Naive B cell (primary cell): ENCODE results near the gene MRPS34. TPM values are rescaled to one million over a fixed set of nuclear protein-coding genes. Genes with fewer than 3 reads are reported as not detected.

Experiments used
- ATAC-seq, 2 donors: fragments of 150-1000 bp; cut with Tn5 transposase; 2 replicates each; pipeline ENCODE4 v1.10.0; 2021; ENCODE audit warnings: low read depth in 2 of 2, mild to moderate bottlenecking in 2 of 2, moderate library complexity in 2 of 2
- DNase-seq: peaks from one replicate; pipeline ENCODE4 v3.0.0; 2022
- H3K27ac Mint-ChIP-seq, 6 donors: one replicate each; pipeline ENCODE4 v1.8.0; 2020 to 2022; ENCODE audit warnings: mild to moderate bottlenecking in 6 of 6, mixed read lengths in 6 of 6, moderate library complexity in 5 of 6, inconsistent platforms in 2 of 6
- H3K27me3 Mint-ChIP-seq, 3 donors: one replicate each; pipeline ENCODE4 v1.8.0; 2021 to 2022; ENCODE audit warnings: mixed read lengths in 3 of 3, mild to moderate bottlenecking in 1 of 3
- H3K36me3 Mint-ChIP-seq, 2 donors: one replicate each; pipeline ENCODE4 v1.8.0; 2020 to 2022; ENCODE audit warnings: mixed read lengths in 2 of 2, inconsistent platforms in 1 of 2, mild to moderate bottlenecking in 1 of 2
- H3K4me1 Mint-ChIP-seq, 3 donors: one replicate each; pipeline ENCODE4 v1.8.0; 2020 to 2022; ENCODE audit warnings: mixed read lengths in 3 of 3, inconsistent platforms in 1 of 3, mild to moderate bottlenecking in 1 of 3, moderate library complexity in 1 of 3
- H3K4me3 Mint-ChIP-seq, 8 donors: one replicate each; pipeline ENCODE4 v1.8.0; 2020 to 2022; ENCODE audit warnings: mild to moderate bottlenecking in 8 of 8, mixed read lengths in 8 of 8, moderate library complexity in 8 of 8, inconsistent platforms in 2 of 8
- H3K9me3 Mint-ChIP-seq, 7 donors: one replicate each; pipeline ENCODE4 v1.8.0; 2020 to 2022; ENCODE audit warnings: mixed read lengths in 7 of 7, mild to moderate bottlenecking in 5 of 7, inconsistent platforms in 2 of 7, moderate library complexity in 1 of 7
- polyA plus RNA-seq, 6 donors: library from polyadenylated mRNA; unstranded; fragments of 300-500 nt; fragmentation: Illumina TruSeq; gene quantifications; one replicate each; pipeline ENCODE4 v1.2.3, GENCODE V29; 2021; ENCODE audit warnings: low read depth in 6 of 6

The MRPS34 gene
- polyA plus RNA-seq, 6 donors from 2014 or later = 76.4 to 120 (median 108) TPM

DNA sequence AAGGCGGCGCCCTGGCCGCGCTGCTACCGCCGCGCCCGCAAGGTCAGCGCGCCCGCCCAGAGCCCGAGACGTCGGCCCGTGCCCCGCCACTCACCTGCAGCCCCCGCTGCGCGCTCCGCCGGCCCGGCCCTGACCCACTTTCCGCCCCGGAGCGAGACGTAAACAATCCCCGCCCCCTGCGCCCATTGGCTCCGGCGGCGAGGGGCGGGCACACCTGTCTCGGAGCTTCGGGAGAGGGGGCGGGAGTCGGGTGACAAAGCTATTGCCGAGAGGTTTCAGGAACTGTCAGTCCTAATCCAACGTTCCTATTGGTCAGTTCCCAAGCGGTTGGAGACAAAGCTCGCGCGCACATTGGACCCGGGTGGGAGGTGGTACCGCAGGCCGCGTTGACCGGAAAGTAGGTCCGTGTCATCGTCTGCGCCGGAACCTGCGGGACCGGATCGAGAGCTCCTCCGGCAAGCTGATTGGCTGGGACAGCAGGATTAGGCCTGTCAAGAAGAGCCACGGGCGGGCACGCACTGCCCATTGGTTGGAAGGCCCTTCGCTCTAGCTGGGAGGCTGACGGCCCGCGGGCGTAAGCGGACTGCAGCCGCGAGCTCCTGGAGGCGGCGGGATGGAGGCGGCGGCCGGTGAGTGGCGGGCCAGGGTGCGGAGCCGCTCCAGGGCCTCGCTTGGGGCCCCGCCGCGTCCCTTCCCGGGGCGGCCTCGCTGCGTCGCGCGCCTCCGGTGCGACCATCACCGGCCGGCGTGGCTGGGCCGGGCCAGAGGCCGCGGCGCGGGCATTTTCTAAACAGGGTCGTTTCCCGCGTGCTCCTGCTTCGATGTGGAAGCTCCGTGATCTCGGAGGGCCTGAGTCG, 9.7 kb upstream of the MRPS34 start, which contains the start of the genes NUBP2 and SPSB3:
NUBP2 (plus strand) TSS at position 553 of the 857 bp plus-strand sequence; CDS start at position 614, 61 bp downstream.
SPSB3 (minus strand) TSS at position 164 of the 857 bp plus-strand sequence. CDS start 1,088 bp downstream, outside the sequence.
- no peaks in the 10 kb centered on the region for H3K27me3 Mint-ChIP-seq

DNA sequence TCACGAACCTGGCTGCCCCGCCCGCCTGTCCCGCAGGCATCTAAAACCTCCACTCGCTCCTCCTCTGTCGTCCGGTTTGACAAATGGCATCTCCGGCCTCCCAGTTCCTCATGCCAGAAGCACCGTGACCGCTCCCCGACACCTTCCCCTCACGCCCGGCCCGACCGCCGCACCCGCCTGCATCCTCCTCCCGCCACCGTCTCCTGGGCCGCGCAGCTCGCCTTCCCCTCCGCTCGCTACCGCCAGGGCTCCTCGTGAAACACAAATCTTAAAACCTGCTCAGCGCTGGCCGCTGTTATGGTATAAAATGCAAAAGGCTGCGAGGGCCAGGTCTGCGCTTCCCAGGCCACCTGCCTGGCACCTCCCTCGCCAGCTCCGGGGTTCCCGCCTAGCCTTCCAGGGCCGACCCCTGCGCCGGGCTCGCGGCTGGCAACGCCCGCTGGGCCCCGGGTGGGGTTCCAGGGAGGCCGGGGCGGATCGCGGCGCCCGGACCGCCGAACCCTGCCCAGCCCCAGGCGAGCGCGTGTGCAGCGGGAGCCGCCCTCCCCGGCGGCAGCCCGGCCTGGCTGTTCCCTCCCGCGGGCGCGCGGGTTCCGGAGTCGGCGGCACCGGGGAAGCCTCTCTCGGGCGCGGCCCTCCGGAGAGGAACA, 8.9 kb upstream of the MRPS34 start:
- no peaks in the 10 kb centered on the region for H3K27me3 Mint-ChIP-seq
- ATAC-seq (peak; percentile 6 to 7), DNase-seq (peak; percentile 38)
- H3K27ac Mint-ChIP-seq = peak overlapping the region; percentile 15 to 90 (median 56)
- H3K36me3 Mint-ChIP-seq = no peaks in the 10 kb centered on the region
- no peaks in the 10 kb centered on the region for H3K9me3 Mint-ChIP-seq
- H3K4me3 Mint-ChIP-seq = peak overlapping the region; percentile 86 to 95 (median 91)
- H3K4me1 Mint-ChIP-seq = peaks cover 21 to 36% (median 26%) of the 10 kb centered on the region in 3 donors

More for the DNA sequence above, 9.7 kb upstream of the MRPS34 start, which contains the start of the genes NUBP2 and SPSB3:
- ATAC-seq = peak; percentile 85 to 86
- Mint-ChIP-seq H3K4me1 (peaks cover 21 to 36% (median 26%) of the 10 kb centered on the region in 3 donors), H3K27ac (peak within 1 kb of the TSS; percentile 47 to 92 (median 82)), H3K9me3 (no peaks in the 10 kb centered on the region), H3K36me3 (no peaks in the 10 kb centered on the region), H3K4me3 (peak within 1 kb of the TSS; percentile 86 to 96 (median 94))
- DNase-seq = peak; percentile 99

DNA sequence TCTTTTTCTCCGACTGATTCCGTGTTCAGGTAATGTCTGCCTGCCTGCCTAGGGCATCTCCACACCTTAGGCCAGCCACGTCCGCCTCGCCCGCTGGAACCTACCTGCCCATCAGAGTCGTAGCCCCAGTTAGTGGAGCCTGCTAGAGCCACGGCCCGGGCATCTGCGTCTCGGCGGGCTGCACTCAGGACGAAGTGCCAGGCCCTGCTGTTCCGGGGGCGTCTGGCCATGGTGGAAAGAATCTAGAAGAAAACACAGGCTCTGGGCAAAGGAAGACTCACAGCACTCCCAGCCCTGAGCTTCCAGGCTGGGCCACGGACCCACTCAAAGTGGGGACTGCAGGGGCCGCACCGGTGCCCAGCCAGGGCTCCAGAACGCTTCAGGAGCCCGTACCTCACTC, 8.3 kb upstream of the MRPS34 start:
- Mint-ChIP-seq H3K27ac (peak overlapping the region in 5 of 6 donors; percentile 16 to 83 (median 64)), H3K27me3 (no peaks in the 10 kb centered on the region), H3K9me3 (no peaks in the 10 kb centered on the region), H3K36me3 (no peaks in the 10 kb centered on the region), H3K4me3 (peak overlapping the region; percentile 79 to 94 (median 88)), H3K4me1 (peaks cover 21 to 36% (median 26%) of the 10 kb centered on the region in 3 donors)
- DNase-seq (no peak), ATAC-seq (no peak)

DNA sequence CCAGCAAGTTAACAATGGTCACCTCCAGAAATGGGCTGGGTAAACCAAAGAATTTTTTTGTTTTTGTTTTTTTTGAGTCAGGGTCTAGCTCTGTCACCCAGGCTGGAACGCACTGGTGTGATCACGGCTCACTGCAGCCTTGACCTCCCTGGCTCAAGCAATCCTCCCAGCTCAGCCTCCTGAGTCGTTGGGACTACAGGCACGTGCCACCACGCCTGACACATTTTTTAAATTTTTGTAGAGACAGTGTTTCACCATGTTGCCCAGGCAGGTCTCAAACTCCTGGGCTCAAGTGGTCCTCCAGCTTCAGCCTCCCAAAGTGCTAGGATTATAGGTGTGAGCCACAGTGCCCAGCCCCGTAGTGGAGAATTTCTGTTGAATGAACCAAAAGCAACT, 7.7 kb upstream of the MRPS34 start:
- no peaks in the 10 kb centered on the region for H3K9me3 Mint-ChIP-seq
- peaks cover 21 to 36% (median 25%) of the 10 kb centered on the region in 3 donors for H3K4me1 Mint-ChIP-seq
- ATAC-seq = no peak
- no peak for DNase-seq
- peak overlapping the region in 2 of 6 donors; percentile 83 to 89 for H3K27ac Mint-ChIP-seq
- H3K4me3 Mint-ChIP-seq = peak overlapping the region in 6 of 8 donors; percentile 12 to 89 (median 84)
- H3K27me3 Mint-ChIP-seq = no peaks in the 10 kb centered on the region
- no peaks in the 10 kb centered on the region for H3K36me3 Mint-ChIP-seq

DNA sequence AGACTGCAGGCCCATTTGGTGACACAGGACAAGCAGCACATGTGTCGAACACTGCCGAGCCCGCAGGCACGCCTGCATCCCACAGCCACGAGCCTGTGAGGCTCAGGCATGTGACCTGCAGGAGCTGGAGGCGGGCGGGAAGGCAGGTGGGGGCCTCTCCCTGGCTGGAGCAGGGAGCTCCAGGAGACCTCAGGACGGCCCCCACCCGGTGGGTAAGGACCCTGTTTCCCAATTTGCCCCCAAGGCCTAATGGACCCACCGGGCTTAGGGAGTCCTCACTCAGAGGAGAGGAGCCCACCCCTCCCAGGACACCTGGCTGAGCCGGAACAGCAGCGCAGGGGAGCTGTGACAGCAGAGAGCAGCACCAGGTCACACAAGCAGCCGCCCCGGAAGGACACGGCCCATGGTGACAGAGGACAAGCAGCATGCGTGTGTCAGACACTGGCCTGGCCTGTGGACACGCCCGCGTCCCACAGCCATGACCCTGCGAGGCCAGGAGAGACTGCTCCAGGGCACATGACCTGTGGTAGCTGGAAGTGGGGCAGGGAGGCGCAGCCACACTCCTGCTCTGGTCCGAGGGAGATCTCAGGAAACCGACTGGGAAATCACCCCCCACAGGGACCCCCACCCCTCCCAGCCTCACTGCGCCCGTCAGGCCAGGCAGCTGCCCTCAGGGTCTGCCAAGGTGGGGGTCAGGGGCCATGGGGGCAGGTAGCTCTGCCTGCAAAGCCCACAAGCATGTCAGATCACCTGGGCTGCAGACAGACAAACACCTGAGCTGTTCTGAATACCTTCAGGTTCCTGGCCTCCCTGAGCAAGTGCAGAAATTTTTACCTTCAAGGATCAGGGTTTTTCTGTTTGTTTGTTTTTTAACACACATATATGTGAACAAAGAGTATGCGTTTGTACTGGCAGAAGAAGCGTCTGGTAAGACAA, 7.1 kb upstream of the MRPS34 start:
- H3K9me3 Mint-ChIP-seq = no peaks in the 10 kb centered on the region
- H3K27me3 Mint-ChIP-seq = no peaks in the 10 kb centered on the region
- H3K27ac Mint-ChIP-seq = no peak overlapping the region
- peaks cover 18 to 32% (median 18%) of the 10 kb centered on the region in 3 donors for H3K4me1 Mint-ChIP-seq
- no peaks in the 10 kb centered on the region for H3K36me3 Mint-ChIP-seq
- peak overlapping the region in 6 of 8 donors; percentile 41 to 86 (median 56) for H3K4me3 Mint-ChIP-seq
- no peak for ATAC-seq
- no peak for DNase-seq

DNA sequence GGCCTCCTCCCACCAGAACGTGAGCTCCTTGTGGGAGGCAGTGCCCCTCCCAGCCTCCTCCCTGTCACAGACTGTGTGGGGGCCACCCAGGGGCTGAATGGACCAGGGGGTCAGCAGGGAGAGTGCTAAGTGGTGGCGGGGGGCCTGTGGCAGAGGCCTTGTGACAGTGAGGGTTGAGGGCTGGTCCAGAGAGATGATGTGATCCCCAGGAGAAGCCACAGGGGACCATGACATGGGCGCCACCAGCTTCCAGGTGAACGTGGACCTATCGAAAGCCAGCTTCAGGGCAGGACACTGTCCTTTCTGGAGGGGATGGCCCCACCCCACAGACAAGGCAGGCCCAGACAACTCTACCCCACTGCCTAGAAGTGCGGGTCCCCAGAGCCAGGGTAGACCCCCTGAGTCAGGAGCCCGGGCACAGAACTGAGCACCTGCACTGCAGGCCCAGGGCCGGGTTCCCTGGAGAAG, 6.3 kb upstream of the MRPS34 start:
- Mint-ChIP-seq H3K27ac (peak overlapping the region in 2 of 6 donors; percentile 6 to 88), H3K27me3 (no peaks in the 10 kb centered on the region), H3K4me3 (peak overlapping the region in 4 of 8 donors; percentile 22 to 84 (median 60)), H3K4me1 (peaks cover 17 to 32% (median 17%) of the 10 kb centered on the region in 3 donors), H3K36me3 (no peaks in the 10 kb centered on the region), H3K9me3 (no peaks in the 10 kb centered on the region)
- ATAC-seq (no peak), DNase-seq (no peak)

DNA sequence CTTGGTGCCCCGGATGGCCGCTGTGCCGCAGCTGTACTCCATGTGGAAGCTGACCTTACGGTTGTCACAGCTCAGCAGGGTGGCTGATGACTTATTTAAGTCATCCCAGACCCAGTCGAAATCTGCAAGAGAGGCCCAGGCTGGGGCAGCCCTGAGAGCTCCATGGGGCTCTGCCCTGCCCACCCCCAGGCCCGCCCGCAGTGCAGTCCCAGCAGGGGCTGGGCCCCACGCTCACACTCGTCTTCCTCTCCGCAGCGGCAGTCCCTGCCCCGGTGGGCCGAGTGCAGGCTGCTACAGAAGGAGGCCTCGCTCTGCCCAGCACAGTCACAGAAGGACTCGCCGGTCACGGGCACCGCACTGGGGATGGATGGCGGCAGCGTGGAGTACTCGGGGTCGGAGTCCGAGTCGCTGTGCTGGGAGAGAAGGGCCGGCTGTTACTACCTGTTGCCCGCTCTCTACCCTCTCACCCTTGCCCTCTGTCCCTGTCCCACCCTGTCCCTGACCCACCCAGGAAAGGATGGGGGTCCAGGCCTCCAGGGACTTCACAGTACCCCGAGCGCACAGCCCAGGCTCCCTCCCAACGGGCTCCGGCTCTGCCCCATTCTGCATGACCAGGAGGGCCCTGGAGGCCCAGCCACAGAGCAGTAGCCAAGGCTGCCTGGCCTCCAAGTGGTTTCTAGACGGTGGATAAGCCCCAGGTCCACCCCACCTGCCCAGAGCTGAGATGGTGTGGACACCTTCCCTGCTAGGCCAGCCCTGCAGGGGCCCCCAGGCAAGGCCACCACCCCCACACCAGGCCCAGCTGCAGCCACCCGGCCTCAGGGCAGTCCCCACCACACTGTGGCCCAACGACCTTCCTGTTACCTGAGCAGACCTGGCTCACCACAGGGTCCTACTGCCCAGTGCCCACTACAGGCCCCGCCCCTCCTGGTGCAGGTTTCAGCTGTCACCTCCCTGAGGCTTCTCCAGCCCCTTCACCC, 5.6 kb upstream of the MRPS34 start:
- H3K4me3 Mint-ChIP-seq = peak overlapping the region in 3 of 8 donors; percentile 22 to 84 (median 76)
- ATAC-seq = no peak
- peaks cover 21 to 28% (median 21%) of the 10 kb centered on the region in 3 donors for H3K4me1 Mint-ChIP-seq
- no peaks in the 10 kb centered on the region for H3K36me3 Mint-ChIP-seq
- H3K9me3 Mint-ChIP-seq = no peaks in the 10 kb centered on the region
- H3K27ac Mint-ChIP-seq = peak overlapping the region in 1 of 6 donors; percentile 88
- no peaks in the 10 kb centered on the region for H3K27me3 Mint-ChIP-seq
- DNase-seq = no peak

DNA sequence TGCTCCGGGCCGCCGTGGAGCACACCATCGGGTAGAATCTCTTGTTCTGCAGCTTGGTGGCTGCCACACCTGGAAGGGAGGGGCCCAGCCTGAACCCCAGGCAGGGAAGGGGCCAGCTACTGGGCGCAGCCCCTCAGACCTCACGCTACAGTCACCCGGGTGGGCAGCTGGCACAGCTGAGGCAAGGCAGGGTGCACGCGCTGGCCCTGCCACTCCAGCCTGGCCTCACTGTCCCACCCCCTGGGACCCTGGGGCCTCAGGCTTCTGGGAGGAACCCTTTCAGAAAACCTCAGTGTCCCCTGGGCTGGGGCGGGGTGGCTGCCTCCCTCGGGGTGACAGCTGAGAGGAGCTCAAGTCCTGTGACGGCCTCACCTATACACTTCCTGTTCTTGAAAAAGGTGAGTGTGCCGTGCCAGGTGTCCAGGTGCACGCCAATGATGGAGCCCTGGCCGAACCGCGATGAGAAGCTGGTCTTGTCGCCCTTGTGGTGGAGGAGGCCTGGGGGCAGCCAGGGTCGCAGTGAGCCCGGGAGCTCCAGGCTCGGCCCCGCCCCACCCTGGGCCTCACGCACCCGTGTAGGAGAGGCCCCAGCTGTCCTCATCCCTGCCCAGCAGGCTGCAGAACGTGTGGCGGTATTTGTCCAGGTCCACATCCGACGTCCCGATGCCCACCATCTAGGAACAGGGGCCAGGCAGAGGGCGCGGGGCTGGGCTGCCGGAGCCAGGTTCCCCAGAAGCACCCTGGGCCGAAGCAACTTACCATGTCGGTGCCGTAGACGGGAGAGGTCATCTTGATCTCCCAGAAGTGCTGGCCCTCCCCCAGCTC, 4.7 kb upstream of the MRPS34 start:
- H3K27ac Mint-ChIP-seq = no peak overlapping the region
- peaks cover 17 to 21% (median 21%) of the 10 kb centered on the region in 3 donors for H3K4me1 Mint-ChIP-seq
- H3K27me3 Mint-ChIP-seq = no peaks in the 10 kb centered on the region
- H3K9me3 Mint-ChIP-seq = no peaks in the 10 kb centered on the region
- H3K4me3 Mint-ChIP-seq = peak overlapping the region in 1 of 8 donors; percentile 54
- ATAC-seq = no peak
- no peaks in the 10 kb centered on the region for H3K36me3 Mint-ChIP-seq
- no peak for DNase-seq

DNA sequence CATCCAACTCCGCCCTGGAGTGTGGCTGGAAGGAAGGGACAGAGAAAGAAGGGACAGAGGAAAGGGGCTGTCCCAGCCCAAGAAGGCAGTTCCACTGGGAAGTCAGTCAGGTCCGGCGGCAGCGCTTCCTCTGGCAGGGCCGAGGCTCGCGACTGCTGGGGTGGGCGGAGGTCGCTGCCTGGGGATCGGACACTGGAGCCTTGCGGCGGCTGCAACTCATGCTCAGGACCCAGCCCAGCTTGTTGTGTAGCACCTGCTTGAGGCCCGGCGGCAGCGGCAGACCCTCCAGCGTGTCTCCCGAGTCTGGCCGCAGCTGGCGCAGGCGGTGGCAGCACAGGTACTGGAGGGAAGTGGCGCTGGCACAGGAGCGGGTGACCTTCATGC, 4.0 kb upstream of the MRPS34 start:
- peak overlapping the region in 1 of 8 donors; percentile 64 for H3K4me3 Mint-ChIP-seq
- ATAC-seq (no peak), DNase-seq (no peak)
- peak overlapping the region in 1 of 6 donors; percentile 33 for H3K27ac Mint-ChIP-seq
- peaks cover 21 to 27% (median 25%) of the 10 kb centered on the region in 3 donors for H3K4me1 Mint-ChIP-seq
- no peaks in the 10 kb centered on the region for H3K9me3 Mint-ChIP-seq
- H3K27me3 Mint-ChIP-seq = no peaks in the 10 kb centered on the region
- no peaks in the 10 kb centered on the region for H3K36me3 Mint-ChIP-seq

DNA sequence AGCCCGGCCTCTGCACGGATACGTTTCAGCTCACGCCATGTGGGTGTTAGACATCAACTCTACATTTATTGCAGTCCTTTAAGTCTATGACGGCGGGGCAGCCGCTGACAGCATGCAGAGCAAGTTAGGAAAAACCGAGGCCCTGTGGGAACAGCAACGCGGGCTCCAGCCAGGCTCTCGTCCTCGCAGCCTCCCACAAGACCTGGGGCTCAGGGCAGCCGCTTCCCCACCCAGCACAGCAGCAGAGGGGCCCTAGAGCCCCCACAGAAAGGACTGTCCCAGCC, 3.7 kb upstream of the MRPS34 start:
- no peaks in the 10 kb centered on the region for H3K27me3 Mint-ChIP-seq
- no peaks in the 10 kb centered on the region for H3K9me3 Mint-ChIP-seq
- H3K4me3 Mint-ChIP-seq = peak overlapping the region in 3 of 8 donors; percentile 56 to 64 (median 63)
- H3K27ac Mint-ChIP-seq = peak overlapping the region in 2 of 6 donors; percentile 33 to 81
- DNase-seq (no peak), ATAC-seq (no peak)
- peaks cover 21 to 27% (median 25%) of the 10 kb centered on the region in 3 donors for H3K4me1 Mint-ChIP-seq
- no peaks in the 10 kb centered on the region for H3K36me3 Mint-ChIP-seq
